ENCODE results near the gene NFATC2.

DNA sequence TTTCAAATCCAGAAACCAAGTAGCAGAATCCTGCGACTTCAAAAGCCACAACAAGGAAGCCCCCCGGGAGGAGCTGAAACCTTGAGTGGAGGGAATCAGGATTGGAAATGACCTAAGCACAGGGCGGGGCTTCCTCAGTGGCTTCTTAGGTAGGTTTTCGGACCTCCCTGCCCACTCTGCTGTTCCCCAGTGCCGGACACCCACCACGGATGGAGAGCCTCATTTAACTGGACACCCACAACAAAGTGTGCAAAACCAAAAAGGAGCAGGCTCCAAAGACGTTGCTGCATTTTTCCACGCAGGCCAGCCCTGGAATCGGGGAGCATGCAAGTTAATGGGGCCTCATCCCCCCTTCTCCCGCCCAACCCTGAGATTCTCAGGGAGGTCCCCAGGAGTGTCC, 144.4 kb downstream of the NFATC2 start:
- TF ChIP-seq POLR2A (IDR thresholded peaks at IDR 0.05; ENCODE audit: low read length) (no peak), GATA1 (IDR thresholded peaks at IDR 0.05; ENCODE audit: low read depth, low read length) (no peak)
